BLaER1 treated with 17β-estradiol and CSF1 and Interleukin-3, amounts not matched to agents 10 nM and 100 nM (cell line): Measurements from ENCODE around the gene SYNGAP1.
A peak's percentile ranks its signal among the peaks of the same experiment; 100 is the strongest.

Experiments used
- H3K27ac ChIP-seq, 11 experiments: shearing (Covaris generic); formaldehyde crosslinking; 2 replicates each; pipeline ENCODE4 v1.8.1; 2022
- H3K27me3 ChIP-seq, 11 experiments: shearing (Covaris generic); formaldehyde crosslinking; 2 replicates each; pipeline ENCODE4 v1.8.1; 2022
- H3K36me3 ChIP-seq, 11 experiments: shearing (Covaris generic); formaldehyde crosslinking; 2 replicates each; pipeline ENCODE4 v1.8.1; 2022
- H3K4me1 ChIP-seq, 10 experiments: shearing (Covaris generic); formaldehyde crosslinking; 2 replicates each; pipeline ENCODE4 v1.8.1; 2022
- H3K4me2 ChIP-seq, 11 experiments: shearing (Covaris generic); formaldehyde crosslinking; 2 replicates each; pipeline ENCODE4 v1.8.1; 2022
- H3K4me3 ChIP-seq, 10 experiments: shearing (Covaris generic); formaldehyde crosslinking; 2 replicates each; pipeline ENCODE4 v1.8.1; 2022
- H3K9ac ChIP-seq, 11 experiments: shearing (Covaris generic); formaldehyde crosslinking; 2 replicates each; pipeline ENCODE4 v1.8.1; 2022
- H3K9me3 ChIP-seq, 11 experiments: shearing (Covaris generic); formaldehyde crosslinking; replicated peaks in 1 of 11; 2 replicates each; pipeline ENCODE4 v1.8.1; 2022
- H4K20me1 ChIP-seq, 11 experiments: shearing (Covaris generic); formaldehyde crosslinking; 2 replicates each; pipeline ENCODE4 v1.8.1; 2022
- Cebpa-rat ChIP-seq, 11 experiments: shearing (Covaris generic); IDR thresholded peaks; 2 replicates each; pipeline ENCODE4 v1.8.1; 2022

Gene SYNGAP1

GRCh38 chr6:33433544-33434191 is 13.8 kb downstream of the SYNGAP1 start:
- Histone ChIP-seq H3K4me2 (peak overlapping the region; percentile 83 to 100 (median 98)), H4K20me1 (peaks cover 0 to 14% (median 0%) of the 10 kb centered on the region in 11 experiments; a peak in 4 of 22 replicates), H3K9ac (peak overlapping the region in 3 of 11 experiments; percentile 33 to 76 (median 48); a peak in 3 of 22 replicates), H3K27ac (no peak overlapping the region; a peak in 1 of 22 replicates), H3K36me3 (peaks cover 33 to 44% (median 40%) of the 10 kb centered on the region in 11 experiments), H3K9me3 (no peaks in the 10 kb centered on the region), H3K27me3 (no peaks in the 10 kb centered on the region), H3K4me3 (peak overlapping the region in 5 of 10 experiments; percentile 29 to 63 (median 47); a peak in 8 of 20 replicates), H3K4me1 (peaks cover 55 to 68% (median 66%) of the 10 kb centered on the region in 10 experiments)
- no peak for TF ChIP-seq Cebpa-rat (IDR thresholded peaks at IDR 0.05)

GRCh38 chr6:33434961-33435360 is 15.1 kb downstream of the SYNGAP1 start:
- no peak overlapping the region for H3K27ac ChIP-seq

GRCh38 chr6:33437666-33438065 is 17.8 kb downstream of the SYNGAP1 start:
- Histone ChIP-seq H3K9me3 (no peaks in the 10 kb centered on the region), H3K36me3 (peaks cover 69 to 83% (median 76%) of the 10 kb centered on the region in 11 experiments), H3K4me3 (no peak overlapping the region), H3K9ac (no peak overlapping the region), H3K4me2 (no peak overlapping the region), H3K4me1 (peaks cover 15 to 29% (median 27%) of the 10 kb centered on the region in 10 experiments), H4K20me1 (peaks cover 0 to 8% (median 0%) of the 10 kb centered on the region in 11 experiments; a peak in 1 of 22 replicates), H3K27me3 (no peaks in the 10 kb centered on the region), H3K27ac (no peak overlapping the region)
- TF ChIP-seq Cebpa-rat (IDR thresholded peaks at IDR 0.05): no peak

More at GRCh38 chr6:33434961-33435360, 15.1 kb downstream of the SYNGAP1 start:
- Histone ChIP-seq H4K20me1 (peaks cover 0 to 9% (median 0%) of the 10 kb centered on the region in 11 experiments; a peak in 2 of 22 replicates), H3K36me3 (peaks cover 42 to 56% (median 49%) of the 10 kb centered on the region in 11 experiments), H3K27me3 (no peaks in the 10 kb centered on the region), H3K4me1 (peaks cover 42 to 55% (median 53%) of the 10 kb centered on the region in 10 experiments), H3K4me2 (peak overlapping the region in 6 of 11 experiments; percentile 25 to 66 (median 52); a peak in 5 of 22 replicates), H3K9ac (0 out of 22 replicates have a peak overlapping the region, but pooled peaks of 1 of the 11 experiments have one; percentile 24), H3K9me3 (no peaks in the 10 kb centered on the region), H3K4me3 (no peak overlapping the region)
- no peak for TF ChIP-seq Cebpa-rat (IDR thresholded peaks at IDR 0.05)

GRCh38 chr6:33438978-33439594 is 19.2 kb downstream of the SYNGAP1 start:
- Histone ChIP-seq H3K4me2 (no peak overlapping the region), H4K20me1 (peaks cover 0 to 10% (median 0%) of the 10 kb centered on the region in 11 experiments; a peak in 3 of 22 replicates), H3K27ac (no peak overlapping the region), H3K4me3 (no peak overlapping the region), H3K9ac (no peak overlapping the region), H3K27me3 (no peaks in the 10 kb centered on the region), H3K9me3 (no peaks in the 10 kb centered on the region), H3K36me3 (peaks cover 76 to 94% (median 86%) of the 10 kb centered on the region in 11 experiments), H3K4me1 (peaks cover 1 to 17% (median 14%) of the 10 kb centered on the region in 10 experiments)
- TF ChIP-seq Cebpa-rat (IDR thresholded peaks at IDR 0.05): no peak

GRCh38 chr6:33439956-33440648 is 20.2 kb downstream of the SYNGAP1 start:
- Histone ChIP-seq H3K4me3 (no peak overlapping the region), H3K4me2 (no peak overlapping the region), H3K4me1 (peaks cover 0 to 17% (median 9%) of the 10 kb centered on the region in 10 experiments; a peak in 13 of 20 replicates), H3K9me3 (no peaks in the 10 kb centered on the region), H3K9ac (no peak overlapping the region; a peak in 1 of 22 replicates), H4K20me1 (peaks cover 0 to 20% (median 0%) of the 10 kb centered on the region in 11 experiments; a peak in 3 of 22 replicates), H3K27ac (no peak overlapping the region), H3K36me3 (peaks cover 74 to 96% (median 92%) of the 10 kb centered on the region in 11 experiments), H3K27me3 (no peaks in the 10 kb centered on the region)
- TF ChIP-seq Cebpa-rat (IDR thresholded peaks at IDR 0.05): no peak

- TF ChIP-seq Cebpa-rat (IDR thresholded peaks at IDR 0.05): no peak
- Histone ChIP-seq H4K20me1 (peaks cover 0 to 20% (median 0%) of the 10 kb centered on the region in 11 experiments; a peak in 3 of 22 replicates), H3K4me3 (no peak overlapping the region), H3K9ac (0 out of 22 replicates have a peak overlapping the region, but pooled peaks of 1 of the 11 experiments have one; percentile 2), H3K4me2 (no peak overlapping the region), H3K9me3 (no peaks in the 10 kb centered on the region), H3K4me1 (peaks cover 0 to 21% (median 9%) of the 10 kb centered on the region in 10 experiments; a peak in 11 of 20 replicates), H3K36me3 (peaks cover 68 to 96% (median 91%) of the 10 kb centered on the region in 11 experiments), H3K27me3 (no peaks in the 10 kb centered on the region), H3K27ac (no peak overlapping the region)
Measured at GRCh38 chr6:33440649-33441309, 20.9 kb downstream of the SYNGAP1 start.

- no peak overlapping the region for H3K4me2 ChIP-seq
- H3K9ac ChIP-seq: no peak overlapping the region
- H3K4me3 ChIP-seq: no peak overlapping the region
- TF ChIP-seq Cebpa-rat (IDR thresholded peaks at IDR 0.05): no peak
- peaks cover 0 to 20% (median 0%) of the 10 kb centered on the region in 11 experiments; a peak in 3 of 22 replicates for H4K20me1 ChIP-seq
- no peaks in the 10 kb centered on the region for H3K9me3 ChIP-seq
- no peaks in the 10 kb centered on the region for H3K27me3 ChIP-seq
- H3K27ac ChIP-seq: no peak overlapping the region; a peak in 1 of 22 replicates
- peaks cover 0 to 27% (median 9%) of the 10 kb centered on the region in 10 experiments; a peak in 11 of 20 replicates for H3K4me1 ChIP-seq
- H3K36me3 ChIP-seq: peaks cover 64 to 96% (median 91%) of the 10 kb centered on the region in 11 experiments
Measured at GRCh38 chr6:33441457-33441856, 21.6 kb downstream of the SYNGAP1 start.

- Histone ChIP-seq H3K4me2 (no peak overlapping the region), H3K4me1 (peaks cover 0 to 33% (median 9%) of the 10 kb centered on the region in 10 experiments; a peak in 11 of 20 replicates), H3K9me3 (no peaks in the 10 kb centered on the region), H3K36me3 (peaks cover 62 to 96% (median 91%) of the 10 kb centered on the region in 11 experiments), H3K27ac (no peak overlapping the region), H3K4me3 (no peak overlapping the region), H4K20me1 (peaks cover 0 to 20% (median 0%) of the 10 kb centered on the region in 11 experiments; a peak in 3 of 22 replicates), H3K27me3 (no peaks in the 10 kb centered on the region), H3K9ac (no peak overlapping the region)
- no peak for TF ChIP-seq Cebpa-rat (IDR thresholded peaks at IDR 0.05)
Measured at GRCh38 chr6:33442283-33442682, 22.4 kb downstream of the SYNGAP1 start.
